ENCODE measurements around the gene NLRP4. TPM values are rescaled to one million over a fixed set of nuclear protein-coding genes. Genes with fewer than 3 reads are reported as not detected.

The NLRP4 gene
- total and polyA plus RNA-seq, 2 of the 8 experiments (the other 6 are each of a cell fraction or from before 2014, with no cell fraction given) = not detected

GRCh38 chr19:55907286-55907685, 70.9 kb downstream of the NLRP4 start (continued):
- TF ChIP-seq JUND (IDR thresholded peaks at IDR 0.05; ENCODE audit: low read length) (no peak), CHD7 (IDR thresholded peaks at IDR 0.05; ENCODE audit: insufficient replicate concordance, low read length) (no peak), EZH2 (IDR thresholded peaks at IDR 0.05; ENCODE audit: low read depth, low read length, severe bottlenecking) (no peak)

Data from H1 (cell line).